Endothelial cell of umbilical vein (primary cell): ENCODE results near the gene CFAP100. TPM values are rescaled to one million over a fixed set of nuclear protein-coding genes. Genes with fewer than 3 reads are reported as not detected.

Source experiments
- BruUV-seq: library from RNA; stranded (reverse); fragments of 400-500 nt; replicated peaks from 2 replicates; lab custom pipeline; 2021; lab: Mats Ljungman, UMichigan
- CTCF ChIA-PET: fragments of 300-600, 350-600 bp; sonication (Branson Sonifier 250); formaldehyde crosslinking; loops from one replicate; lab custom pipeline; 2021; ENCODE audit warnings: antibody characterized with exemption, inconsistent platforms; lab: Charles Lee
- POLR2A ChIA-PET: fragments of 300-600, 350-600 bp; sonication (Branson Sonifier 250); formaldehyde crosslinking; loops from one replicate; lab custom pipeline; 2021; ENCODE audit warnings: antibody characterized with exemption, inconsistent platforms; lab: Charles Lee
- DNase-seq: peaks from one replicate; pipeline ENCODE4 v3.0.0-alpha.2; 2011; ENCODE audit warnings: low read depth, low spot score
- FAIRE-seq: peaks from 2 replicates; lab custom pipeline; 2011; peaks lifted over from hg19 to GRCh38; lab: Jason Lieb, UNC
- H2AFZ ChIP-seq: 2 replicates; pipeline ENCODE4 v1.6.0; 2012; ENCODE audit warnings: low read depth, low read length, control low read depth, inconsistent platforms
- H3K27ac ChIP-seq: 2 replicates; pipeline ENCODE4 v1.5.1; 2011; ENCODE audit warnings: low read depth, mild to moderate bottlenecking, control low read depth, low read length, moderate library complexity; ENCODE audit not compliant: insufficient read depth
- H3K27me3 ChIP-seq, 2 experiments: 2 replicates each; pipeline versions ENCODE4 v1.6.0 to v1.6.1; 2011; ENCODE audit warnings: low read length in 2 of 2, mixed read lengths in 1 of 2; ENCODE audit not compliant: control insufficient read depth in 2 of 2, insufficient read depth in 2 of 2
- H3K36me3 ChIP-seq, 2 experiments: 2 replicates in 1 of 2; 3 replicates in 1 of 2; pipeline ENCODE4 v1.5.1; 2011; ENCODE audit warnings: low read length in 2 of 2, mild to moderate bottlenecking in 1 of 2, moderate library complexity in 1 of 2; ENCODE audit not compliant: control insufficient read depth in 2 of 2, insufficient read depth in 2 of 2; ENCODE audit errors: extremely low read depth in 1 of 2
- H3K4me1 ChIP-seq: 3 replicates; pipeline ENCODE4 v1.5.1; 2011; ENCODE audit warnings: mild to moderate bottlenecking, low read length; ENCODE audit not compliant: control insufficient read depth, insufficient read depth; ENCODE audit errors: extremely low read depth
- H3K4me2 ChIP-seq: 2 replicates; pipeline ENCODE4 v1.6.1; 2011; ENCODE audit warnings: low read length, control low read depth, mixed read lengths; ENCODE audit not compliant: insufficient read depth
- H3K4me3 ChIP-seq, 3 experiments: fragments of 200-600 bp in 1 of 3; sonication (generic), shearing (Covaris generic) in 1 of 3; replicated peaks in 1 of 3; 2 replicates each; pipeline ENCODE4 v1.5.1; 2011 to 2016; ENCODE audit warnings: control low read depth in 3 of 3, low read length in 3 of 3, mild to moderate bottlenecking in 2 of 3, inconsistent platforms in 1 of 3, low read depth in 1 of 3, moderate library complexity in 1 of 3; ENCODE audit not compliant: insufficient read depth in 1 of 3
- H3K79me2 ChIP-seq: 2 replicates; pipeline ENCODE4 v1.6.0; 2012; ENCODE audit warnings: low read length, inconsistent platforms; ENCODE audit not compliant: control insufficient read depth, insufficient read depth
- H3K9ac ChIP-seq: replicated peaks from 2 replicates; pipeline ENCODE3; 2011; ENCODE audit warnings: low read length, control low read depth; ENCODE audit not compliant: insufficient read depth; ENCODE audit errors: extremely low read depth
- H3K9me1 ChIP-seq: replicated peaks from 3 replicates; pipeline ENCODE4 v1.6.0; 2011; ENCODE audit warnings: mild to moderate bottlenecking, low read length; ENCODE audit not compliant: control insufficient read depth, insufficient read depth; ENCODE audit errors: extremely low read depth
- H3K9me3 ChIP-seq: replicated peaks from 2 replicates; pipeline ENCODE4 v1.5.1; 2012; ENCODE audit warnings: low read length, inconsistent platforms; ENCODE audit not compliant: control insufficient read depth, insufficient read depth
- H4K20me1 ChIP-seq: replicated peaks from 2 replicates; pipeline ENCODE3; 2011; ENCODE audit warnings: mild to moderate bottlenecking, low read length; ENCODE audit not compliant: control insufficient read depth, insufficient read depth; ENCODE audit errors: extremely low read depth
- EZH2 ChIP-seq: IDR thresholded peaks from 2 replicates; pipeline ENCODE4 v1.6.1; 2012; ENCODE audit warnings: borderline replicate concordance, low read depth, mild to moderate bottlenecking, moderate library complexity, low read length, inconsistent platforms; ENCODE audit not compliant: severe bottlenecking
- FOS ChIP-seq: IDR thresholded peaks from 2 replicates; pipeline ENCODE4 v1.6.1; 2011; ENCODE audit warnings: mild to moderate bottlenecking, low read length, moderate library complexity, borderline replicate concordance; ENCODE audit not compliant: insufficient read depth
- GATA2 ChIP-seq: IDR thresholded peaks from 2 replicates; pipeline ENCODE4 v1.7.0; 2011; ENCODE audit warnings: low read depth, mild to moderate bottlenecking, moderate library complexity, mixed read lengths, low read length; ENCODE audit not compliant: insufficient read length, insufficient read depth
- JUN ChIP-seq: IDR thresholded peaks from 2 replicates; pipeline ENCODE4 v1.6.1; 2011; ENCODE audit warnings: borderline replicate concordance, low read depth; ENCODE audit not compliant: insufficient read length, insufficient read depth
- MYC ChIP-seq: IDR thresholded peaks from one replicate; pipeline ENCODE4 v1.6.1; 2011; ENCODE audit warnings: mild to moderate bottlenecking, low read depth, low read length
- POLR2A ChIP-seq: IDR thresholded peaks from 2 replicates; pipeline ENCODE4 v1.6.1; 2012; ENCODE audit warnings: low read depth, mild to moderate bottlenecking, control low read depth, low read length
- POLR2AphosphoS5 ChIP-seq: IDR thresholded peaks from 2 replicates; pipeline ENCODE4 v1.6.1; 2012; ENCODE audit warnings: low read depth, mild to moderate bottlenecking, control low read depth, low read length, moderate library complexity; ENCODE audit not compliant: insufficient read depth
- dilution Hi-C: fragments of 300-500 bp; cut with MboI; formaldehyde crosslinking; loops from one replicate; pipeline ENCODE4 v1.15.0; 2019; ENCODE audit warnings: low sequenced_read_pairs; ENCODE audit not compliant: extremely low pct_ligation_motif_present
- intact Hi-C: fragments of 100-400 bp; cut with micrococcal nuclease; formaldehyde crosslinking; loops from one replicate; pipeline ENCODE4 v1.10.0; 2022
- polyA plus RNA-seq, 4 experiments: library from polyadenylated mRNA; depleted of rRNA in 3 of 4; stranded (reverse) in 3 of 4; unstranded in 1 of 4; fragments of >200 nt; gene quantifications; 2 replicates each; pipeline versions ENCODE4 v1.2.1 to v1.2.3, GENCODE V29; 2011 to 2012; ENCODE audit warnings: missing spikeins in 1 of 4
- total RNA-seq: library from RNA; stranded (reverse); gene quantifications from 2 replicates; pipeline ENCODE4 v1.2.3, GENCODE V29; 2021
- TF ChIP-seq, protein P1 (sequence below), 2 donors: IDR thresholded peaks; 1 replicate in 1 of 2; 2 replicates in 1 of 2; pipeline ENCODE4 v1.5.1; 2011; ENCODE audit warnings: low read length in 2 of 2, mild to moderate bottlenecking in 2 of 2, moderate library complexity in 2 of 2, control low read depth in 1 of 2, inconsistent platforms in 1 of 2, low read depth in 1 of 2; ENCODE audit not compliant: insufficient read depth in 1 of 2; ENCODE audit errors: extremely low read depth in 1 of 2
- TF ChIP-seq, protein P2 (sequence below): IDR thresholded peaks from 2 replicates; pipeline ENCODE4 v1.6.1; 2011; ENCODE audit not compliant: insufficient read depth, insufficient read length

Gene CFAP100
- total and polyA plus RNA-seq, 2 donors (not counting 3 experiments of a cell fraction or from before 2014, with no cell fraction given) = not detected

DNA sequence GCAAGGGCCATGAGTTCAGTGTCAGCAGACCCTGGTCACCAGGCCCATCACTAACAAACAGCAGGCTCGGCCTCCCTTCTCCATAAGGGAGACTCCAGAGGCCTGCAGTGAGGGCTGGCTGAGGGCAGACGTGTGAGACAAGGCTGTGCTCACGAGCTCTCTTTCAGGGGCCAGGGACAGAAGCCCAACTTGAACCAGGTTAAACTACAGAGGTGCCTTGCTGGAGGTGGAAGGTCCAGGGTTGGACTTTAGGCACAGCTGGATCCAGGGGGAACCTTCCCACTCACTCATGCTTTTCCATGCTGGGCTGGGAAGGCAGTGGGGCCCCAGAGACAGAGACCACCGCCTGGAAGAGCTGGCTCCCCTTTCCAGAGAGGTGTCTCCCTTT is 19.0 kb downstream of the CFAP100 start:
- Histone ChIP-seq H3K36me3 (no peaks in the 10 kb centered on the region), H3K9me3 (no peaks in the 10 kb centered on the region), H3K4me3 (no peak overlapping the region), H2AFZ (no peak overlapping the region), H3K4me1 (no peaks in the 10 kb centered on the region), H3K4me2 (no peak overlapping the region), H3K79me2 (no peaks in the 10 kb centered on the region), H3K27ac (no peak overlapping the region), H3K27me3 (peaks cover 2 to 6% of the 10 kb centered on the region in 2 experiments), H4K20me1 (no peaks in the 10 kb centered on the region), H3K9me1 (no peaks in the 10 kb centered on the region), H3K9ac (no peak overlapping the region)
- DNase-seq (no peak), FAIRE-seq (no peak)
- TF ChIP-seq, protein P1, sequence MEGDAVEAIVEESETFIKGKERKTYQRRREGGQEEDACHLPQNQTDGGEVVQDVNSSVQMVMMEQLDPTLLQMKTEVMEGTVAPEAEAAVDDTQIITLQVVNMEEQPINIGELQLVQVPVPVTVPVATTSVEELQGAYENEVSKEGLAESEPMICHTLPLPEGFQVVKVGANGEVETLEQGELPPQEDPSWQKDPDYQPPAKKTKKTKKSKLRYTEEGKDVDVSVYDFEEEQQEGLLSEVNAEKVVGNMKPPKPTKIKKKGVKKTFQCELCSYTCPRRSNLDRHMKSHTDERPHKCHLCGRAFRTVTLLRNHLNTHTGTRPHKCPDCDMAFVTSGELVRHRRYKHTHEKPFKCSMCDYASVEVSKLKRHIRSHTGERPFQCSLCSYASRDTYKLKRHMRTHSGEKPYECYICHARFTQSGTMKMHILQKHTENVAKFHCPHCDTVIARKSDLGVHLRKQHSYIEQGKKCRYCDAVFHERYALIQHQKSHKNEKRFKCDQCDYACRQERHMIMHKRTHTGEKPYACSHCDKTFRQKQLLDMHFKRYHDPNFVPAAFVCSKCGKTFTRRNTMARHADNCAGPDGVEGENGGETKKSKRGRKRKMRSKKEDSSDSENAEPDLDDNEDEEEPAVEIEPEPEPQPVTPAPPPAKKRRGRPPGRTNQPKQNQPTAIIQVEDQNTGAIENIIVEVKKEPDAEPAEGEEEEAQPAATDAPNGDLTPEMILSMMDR (IDR thresholded peaks at IDR 0.05; ENCODE audit: extremely low read depth in 1 of 2, insufficient read depth in 1 of 2, low read depth in 1 of 2, low read length in 2 of 2) = no peak
- TF ChIP-seq POLR2AphosphoS5 = no peak
- no peak for TF ChIP-seq FOS
- TF ChIP-seq, protein P2, sequence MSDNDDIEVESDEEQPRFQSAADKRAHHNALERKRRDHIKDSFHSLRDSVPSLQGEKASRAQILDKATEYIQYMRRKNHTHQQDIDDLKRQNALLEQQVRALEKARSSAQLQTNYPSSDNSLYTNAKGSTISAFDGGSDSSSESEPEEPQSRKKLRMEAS = no peak
- no peak for TF ChIP-seq JUN
- no peak for TF ChIP-seq POLR2A
- TF ChIP-seq GATA2 = no peak
- TF ChIP-seq MYC = no peak
- no peak for TF ChIP-seq EZH2
- CTCF ChIA-PET = interaction anchor here (1.6 to 1.7 kb wide), 2 partner anchors 22 to 167 kb away, joined by 4 to 6 read pairs; no protein-coding TSS in a partner anchor
- POLR2A ChIA-PET = no interaction called here
- BruUV-seq = no TSS peak
- dilution Hi-C loops = no loop called here
- intact Hi-C loops = no loop called here
